Hematopoietic multipotent progenitor cell treated with erythropoietin and hydrocortisone succinate and interleukin-3 and kit ligand, for 8 days (in vitro differentiated cells): ENCODE results near the gene S100B.
A peak's percentile ranks its signal among the peaks of the same experiment; 100 is the strongest.

Experiments
- DNase-seq: peaks from one replicate; pipeline ENCODE4 v3.0.0-alpha.2; 2015

Gene S100B

DNA sequence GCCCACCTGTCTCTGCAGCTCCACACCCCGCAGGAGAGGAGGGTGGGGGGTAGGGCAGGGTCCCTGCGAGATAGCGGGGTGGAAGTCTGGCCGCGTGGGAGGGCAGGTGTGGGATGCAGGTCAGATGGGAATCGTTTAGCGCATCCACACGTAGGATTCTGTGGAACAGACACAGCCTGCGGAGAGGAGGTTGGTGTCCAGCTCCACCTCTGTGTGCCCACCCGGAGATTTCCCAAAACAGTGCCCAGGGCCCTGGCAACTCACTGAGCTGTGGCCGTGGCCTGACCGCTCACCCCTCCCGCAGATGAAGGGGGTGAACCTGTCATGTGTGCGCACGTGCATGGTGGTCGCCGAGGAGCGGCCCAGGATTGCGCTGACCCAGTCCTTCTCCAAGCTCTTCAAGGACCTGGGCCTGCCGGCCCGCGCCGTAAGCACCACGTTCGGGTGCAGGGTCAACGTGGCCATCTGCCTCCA, 46.9 kb downstream of the S100B start:
- no peak for DNase-seq

DNA sequence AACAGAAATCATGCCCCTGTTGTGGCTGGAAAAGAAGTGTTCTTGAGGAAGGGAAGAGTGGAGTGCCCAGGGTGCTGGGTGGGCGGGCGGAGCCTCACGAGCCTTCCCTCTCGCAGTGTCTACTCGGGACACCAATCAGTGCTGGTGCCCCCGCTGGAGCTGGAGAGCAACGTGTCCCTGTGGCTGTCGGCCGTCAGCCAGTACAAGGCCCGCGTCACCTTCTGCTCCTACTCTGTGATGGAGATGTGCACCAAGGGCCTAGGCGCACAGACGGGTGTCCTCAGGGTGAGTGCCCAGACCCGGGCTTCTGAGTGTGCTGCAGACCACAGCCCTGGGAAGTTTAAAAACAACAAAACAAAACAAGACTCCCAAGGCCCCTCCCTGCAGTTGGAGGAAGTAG, 47.4 kb downstream of the S100B start:
- DNase-seq = no peak

DNA sequence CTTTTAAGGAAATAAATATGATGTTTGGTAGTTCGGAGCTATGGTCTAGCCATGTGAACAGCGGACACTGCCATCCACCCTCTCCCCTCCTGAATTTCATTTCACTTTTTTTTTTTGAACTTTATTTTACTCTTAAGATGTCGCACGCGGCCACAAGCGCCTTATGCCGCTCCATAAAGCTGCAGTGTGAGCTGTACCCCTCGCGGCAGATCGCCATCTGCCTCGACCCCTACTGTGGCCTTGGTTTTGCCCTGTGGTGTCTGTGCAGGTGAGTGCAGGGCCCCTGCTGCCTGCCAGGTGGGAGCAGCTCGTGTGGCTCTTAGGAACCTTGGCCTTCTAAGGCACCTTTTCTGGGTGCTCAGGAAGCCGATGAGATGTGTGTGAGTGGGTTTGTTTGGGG, 48.1 kb downstream of the S100B start:
- DNase-seq = no peak

GRCh38 chr21:46555678-46556077, 49.2 kb downstream of the S100B start:
- DNase-seq = no peak

DNA sequence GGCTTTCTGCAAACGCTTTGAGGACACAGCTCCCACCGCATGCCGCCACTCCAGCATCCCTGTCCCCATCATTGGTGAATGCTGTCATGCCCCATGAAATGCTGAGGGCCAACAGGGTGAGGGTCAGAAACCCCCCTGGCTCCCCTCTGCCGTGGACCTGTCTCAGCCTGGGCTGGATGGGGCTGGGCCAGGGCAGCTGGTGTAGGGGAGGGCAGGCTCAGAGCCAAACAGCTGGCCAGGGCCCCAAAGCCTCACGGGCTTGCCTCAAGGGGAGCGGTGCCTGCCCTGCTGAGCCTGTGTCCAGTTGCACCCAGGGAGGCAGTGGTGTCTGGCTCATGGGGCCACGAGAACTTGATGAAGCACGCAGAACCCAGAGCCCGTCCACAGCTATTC, 49.7 kb downstream of the S100B start:
- DNase-seq = no peak

DNA sequence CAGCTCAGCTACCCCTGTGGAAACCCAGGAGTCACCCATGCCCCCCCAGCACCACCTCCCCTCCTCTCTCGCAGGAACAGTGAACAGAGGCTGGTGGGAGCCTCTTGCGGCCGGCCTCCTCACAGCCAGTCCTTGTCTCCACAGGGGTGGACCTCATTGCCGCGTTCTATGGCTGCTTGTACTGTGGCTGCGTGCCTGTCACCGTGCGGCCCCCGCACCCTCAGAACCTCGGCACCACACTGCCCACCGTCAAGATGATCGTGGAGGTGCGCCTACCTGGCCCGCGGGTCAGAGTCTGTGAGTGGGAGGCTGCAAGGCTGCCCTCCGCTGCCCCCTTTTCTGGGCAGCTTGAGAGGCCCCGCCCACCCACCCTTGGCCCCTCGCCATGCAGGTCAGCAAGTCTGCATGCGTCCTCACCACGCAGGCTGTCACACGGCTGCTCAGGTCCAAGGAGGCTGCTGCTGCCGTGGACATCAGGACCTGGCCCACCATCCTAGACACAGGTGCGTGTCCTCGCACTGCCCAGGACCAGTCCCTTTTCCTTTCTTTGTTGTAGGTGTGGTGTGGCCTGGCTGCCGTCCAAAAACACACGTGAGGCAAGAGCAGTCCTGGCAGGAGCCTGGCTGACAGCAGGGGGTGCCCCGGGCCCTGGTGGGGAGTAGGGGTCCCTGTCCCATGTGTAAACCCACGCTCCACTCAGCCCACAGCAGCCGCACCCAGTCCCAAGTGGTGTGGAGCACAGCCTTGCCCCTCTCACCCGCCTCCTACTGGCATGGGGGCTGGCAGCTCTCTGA, 50.3 kb downstream of the S100B start:
- DNase-seq = no peak

DNA sequence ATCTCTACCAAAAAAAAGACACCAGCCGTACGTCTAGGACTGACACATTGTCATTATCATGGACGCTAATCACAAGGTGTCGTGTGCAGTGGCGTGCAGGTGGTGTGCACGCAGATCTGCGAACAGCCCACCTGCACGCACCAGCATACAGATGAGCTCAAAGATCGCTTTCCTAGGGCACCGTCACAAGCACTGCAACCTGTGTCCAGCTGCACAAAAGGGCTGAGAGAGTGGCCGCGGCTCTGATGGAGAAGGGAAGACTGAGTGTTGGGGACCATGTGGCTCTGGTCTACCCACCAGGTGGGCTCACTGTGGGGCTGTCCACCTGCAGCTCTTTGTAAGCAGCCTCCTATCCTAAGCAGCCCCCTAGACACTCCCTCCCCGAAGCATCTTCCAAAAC, 50.9 kb downstream of the S100B start:
- no peak for DNase-seq

GRCh38 chr21:46552865-46553379, 52.0 kb downstream of the S100B start:
- no peak for DNase-seq

GRCh38 chr21:46552274-46552673, 52.6 kb downstream of the S100B start:
- DNase-seq = peak; percentile 19

- peak; percentile 65 for DNase-seq
These were observed 53.1 kb downstream of the S100B start for GRCh38 chr21:46551636-46552241.

GRCh38 chr21:46550116-46550941, 54.6 kb downstream of the S100B start:
- no peak for DNase-seq

DNA sequence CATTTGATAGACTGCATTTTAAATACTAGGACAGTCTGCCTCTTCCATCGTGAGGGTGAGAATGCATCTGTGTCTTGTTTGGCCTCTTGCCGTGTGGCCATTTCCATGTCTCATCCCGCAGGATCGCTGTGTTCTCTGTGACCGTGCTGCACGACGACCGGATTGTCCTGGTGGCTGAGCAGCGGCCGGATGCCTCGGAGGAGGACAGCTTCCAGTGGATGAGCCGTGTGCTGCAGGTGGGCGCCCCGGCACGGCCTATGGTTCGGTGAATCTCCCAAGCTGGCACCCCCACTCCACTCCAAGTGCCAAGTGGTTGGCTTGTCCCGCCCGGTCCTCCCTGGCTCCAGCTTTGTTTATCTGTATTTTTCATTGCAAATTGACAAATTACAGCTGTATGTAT, 55.2 kb downstream of the S100B start:
- no peak for DNase-seq
